Measurements from ENCODE around the gene TMPRSS6. TPM values are rescaled to one million over a fixed set of nuclear protein-coding genes. Genes with fewer than 3 reads are reported as not detected.

The TMPRSS6 gene
- polyA plus RNA-seq, 3 donors = 0.24 to 0.53 (median 0.44) TPM

GRCh38 chr22:37028692-37029674 lies 80.5 kb downstream of the TMPRSS6 start:
- no peak for DNase-seq

DNA sequence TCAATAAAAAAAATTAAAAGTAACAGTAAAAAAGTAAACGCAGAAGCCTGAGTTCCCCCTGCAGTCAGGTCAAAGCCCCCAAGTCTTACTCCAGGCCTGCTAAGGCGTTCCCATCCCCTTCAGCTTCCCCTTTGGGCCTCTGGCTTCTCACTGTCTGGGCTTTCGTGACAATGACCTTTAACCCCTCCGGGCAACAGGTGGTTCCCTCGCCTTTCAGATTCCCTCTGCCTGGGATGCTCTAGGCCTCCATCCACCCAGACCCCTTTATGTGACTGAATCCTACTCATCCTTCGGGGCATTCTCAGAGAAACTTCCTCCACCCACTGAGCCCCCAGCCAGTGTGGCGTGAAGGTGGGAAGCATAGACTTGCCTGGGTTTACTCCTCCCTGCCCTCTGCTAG lies 82.0 kb downstream of the TMPRSS6 start:
- no peak for DNase-seq

GRCh38 chr22:37026325-37026724 lies 83.2 kb downstream of the TMPRSS6 start:
- DNase-seq = no peak

GRCh38 chr22:37025500-37026070 lies 83.9 kb downstream of the TMPRSS6 start:
- DNase-seq = no peak

DNA sequence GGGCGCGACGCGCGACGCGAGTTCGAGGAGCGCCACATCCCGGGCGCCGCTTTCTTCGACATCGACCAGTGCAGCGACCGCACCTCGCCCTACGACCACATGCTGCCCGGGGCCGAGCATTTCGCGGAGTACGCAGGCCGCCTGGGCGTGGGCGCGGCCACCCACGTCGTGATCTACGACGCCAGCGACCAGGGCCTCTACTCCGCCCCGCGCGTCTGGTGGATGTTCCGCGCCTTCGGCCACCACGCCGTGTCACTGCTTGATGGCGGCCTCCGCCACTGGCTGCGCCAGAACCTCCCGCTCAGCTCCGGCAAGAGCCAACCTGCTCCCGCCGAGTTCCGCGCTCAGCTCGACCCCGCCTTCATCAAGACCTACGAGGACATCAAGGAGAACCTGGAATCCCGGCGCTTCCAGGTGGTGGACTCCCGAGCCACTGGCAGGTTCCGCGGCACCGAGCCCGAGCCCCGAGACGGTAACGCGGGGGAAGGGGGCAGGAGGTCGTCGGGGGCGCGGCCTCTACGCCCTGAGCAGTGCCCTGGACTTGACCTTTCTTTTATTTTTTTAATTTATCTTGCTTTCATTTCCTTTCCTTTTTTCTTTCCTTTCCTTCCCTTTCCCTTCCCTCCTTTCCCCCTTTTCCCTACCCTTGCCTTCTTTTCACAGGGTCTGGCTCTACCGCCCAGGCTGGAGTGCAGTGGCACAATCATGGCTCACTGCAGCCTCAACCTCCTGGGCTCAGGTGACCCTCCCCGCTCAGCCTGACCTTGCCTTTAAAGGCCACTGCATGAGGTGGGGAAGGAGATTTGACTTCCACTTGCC lies 85.0 kb downstream of the TMPRSS6 start:
- DNase-seq = no peak

GRCh38 chr22:37023743-37024338 lies 85.7 kb downstream of the TMPRSS6 start:
- no peak for DNase-seq

- no peak for DNase-seq
These were observed 86.8 kb downstream of the TMPRSS6 start for GRCh38 chr22:37022483-37023337.

- DNase-seq = no peak
These were observed 87.6 kb downstream of the TMPRSS6 start for GRCh38 chr22:37021710-37022482.

DNA sequence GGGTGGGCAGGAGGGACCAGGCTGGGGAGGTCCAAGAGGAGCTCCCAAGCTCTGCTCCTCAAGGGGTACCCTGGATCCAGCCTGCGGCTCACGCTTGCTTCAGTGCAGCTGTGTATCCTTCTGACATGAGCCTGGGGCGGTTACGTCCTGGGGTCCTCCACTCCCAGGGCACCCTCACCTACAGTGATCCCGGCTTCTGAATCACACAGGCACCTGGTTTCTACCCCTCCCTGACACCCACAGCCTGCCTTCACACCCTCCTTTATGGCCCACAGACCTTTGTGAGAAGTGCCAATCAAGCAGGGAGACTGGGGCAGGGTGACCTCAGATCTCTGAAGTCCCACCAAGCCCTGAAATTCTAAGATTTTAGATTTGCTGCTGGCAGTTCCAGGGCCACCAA lies 88.5 kb downstream of the TMPRSS6 start:
- no peak for DNase-seq

GRCh38 chr22:37020192-37020479 lies 89.4 kb downstream of the TMPRSS6 start:
- DNase-seq = no peak

- peak; percentile 77 for DNase-seq
These were observed 90.0 kb downstream of the TMPRSS6 start, which contains the start of the genes MPST and TST for GRCh38 chr22:37019309-37020191. Gene MPST (plus strand): TSS chr22:37019742. CDS start chr22:37019837, 95 bp downstream. Gene TST (minus strand): TSS chr22:37019447. CDS start chr22:37018732, 715 bp downstream.

DNA sequence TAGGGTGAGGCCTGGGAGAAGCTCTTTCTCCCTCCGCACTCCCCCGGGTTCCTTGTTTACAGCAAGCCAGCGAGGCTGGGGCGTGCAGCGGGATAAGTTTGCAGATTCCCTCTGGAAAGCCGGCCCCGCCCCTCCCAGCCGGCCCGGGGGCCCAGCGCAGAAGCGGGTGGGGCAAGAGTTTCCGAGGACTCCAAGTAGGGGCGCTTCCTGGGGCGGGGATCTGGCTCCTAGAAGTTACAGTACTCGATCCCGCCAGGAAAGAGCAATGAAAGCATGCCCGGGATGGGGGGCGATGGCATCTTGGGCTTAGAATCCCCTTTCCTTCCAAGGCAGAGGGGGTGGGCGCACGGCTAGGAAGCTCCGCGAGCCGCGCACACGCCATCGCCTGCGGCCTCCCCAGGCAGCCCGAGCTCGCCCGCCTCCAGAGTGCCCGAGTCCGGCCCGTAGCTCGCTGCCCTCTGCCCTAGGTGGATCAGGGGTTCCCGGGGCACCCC lies 90.7 kb downstream of the TMPRSS6 start:
- DNase-seq = no peak

GRCh38 chr22:37018086-37018814 lies 91.3 kb downstream of the TMPRSS6 start:
- DNase-seq = no peak

DNA sequence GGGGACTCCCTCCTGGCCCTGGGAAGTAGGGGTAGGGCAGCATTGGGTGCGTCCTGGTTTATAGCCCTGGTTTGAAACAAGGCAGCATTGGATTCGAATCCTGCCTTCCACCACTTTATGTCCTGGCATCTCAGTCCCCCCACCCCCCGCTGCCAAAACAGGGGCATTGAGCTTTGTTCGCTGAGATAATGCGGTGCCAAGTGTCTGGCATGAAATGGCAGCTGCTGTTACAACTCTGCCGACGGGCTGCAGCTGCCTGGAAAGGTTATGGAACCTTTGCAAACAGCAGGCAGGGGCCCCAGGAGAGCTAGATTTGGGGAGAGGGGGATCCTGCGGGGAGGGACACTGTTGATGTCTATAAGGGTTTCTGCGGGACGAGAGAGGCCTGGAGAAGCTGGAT lies 92.2 kb downstream of the TMPRSS6 start:
- no peak for DNase-seq

GRCh38 chr22:37016134-37016910 lies 93.2 kb downstream of the TMPRSS6 start:
- DNase-seq = no peak

GRCh38 chr22:37015587-37015878 lies 94.0 kb downstream of the TMPRSS6 start:
- DNase-seq = no peak
